Nucleus accumbens (tissue), 56 donors: ENCODE results near the gene TTC9B.

ENCODE experiments used
- DNase-seq, 56 donors: peaks; one replicate each; lab custom pipeline; 2025; lab: John Stamatoyannopoulos, UW

TTC9B gene

GRCh38 chr19:40217934-40218890 lies at the start of gene TTC9B:
TSS of gene TTC9B (minus strand) at chr19:40218384. CDS start at chr19:40218381, 3 bp downstream.
- DNase-seq: peak in 35 of 56 donors; percentile 7 to 65 (median 29)

GRCh38 chr19:40267601-40267997 lies 49.4 kb upstream of the TTC9B start:
- no peak for DNase-seq

GRCh38 chr19:40266912-40267600 lies 48.9 kb upstream of the TTC9B start:
- no peak for DNase-seq

GRCh38 chr19:40266119-40266518 lies 47.9 kb upstream of the TTC9B start:
- peak in 13 of 56 donors; percentile 14 to 45 (median 23) for DNase-seq

- DNase-seq: no peak
These were observed 47.5 kb upstream of the TTC9B start for GRCh38 chr19:40265763-40266099.

GRCh38 chr19:40265055-40265762 lies 47.0 kb upstream of the TTC9B start:
- no peak for DNase-seq

- no peak for DNase-seq
These were observed 46.3 kb upstream of the TTC9B start for GRCh38 chr19:40264314-40265054.

- no peak for DNase-seq
These were observed 45.5 kb upstream of the TTC9B start for GRCh38 chr19:40263440-40264313.

GRCh38 chr19:40262422-40262821 lies 44.2 kb upstream of the TTC9B start:
- no peak for DNase-seq

GRCh38 chr19:40261631-40262030 lies 43.4 kb upstream of the TTC9B start:
- no peak for DNase-seq

- DNase-seq: no peak
These were observed 38.9 kb upstream of the TTC9B start for GRCh38 chr19:40257096-40257517.

- no peak for DNase-seq
These were observed 38.3 kb upstream of the TTC9B start for GRCh38 chr19:40256512-40256911.

- DNase-seq: no peak
These were observed 37.5 kb upstream of the TTC9B start for GRCh38 chr19:40255619-40256166.

GRCh38 chr19:40254714-40255418 lies 36.7 kb upstream of the TTC9B start:
- DNase-seq: no peak

- DNase-seq: no peak
These were observed 35.5 kb upstream of the TTC9B start for GRCh38 chr19:40253611-40254092.

GRCh38 chr19:40252395-40252794 lies 34.2 kb upstream of the TTC9B start:
- DNase-seq: no peak

- no peak for DNase-seq
These were observed 33.8 kb upstream of the TTC9B start for GRCh38 chr19:40251991-40252390.

- DNase-seq: no peak
These were observed 33.1 kb upstream of the TTC9B start for GRCh38 chr19:40251244-40251643.
